Mucosa of rectum (tissue), 2 donors: ENCODE results near the gene CSTF1.
A peak's percentile ranks its signal among the peaks of the same experiment; 100 is the strongest.
"Not testable (repeated sequence)": the region's sequence is repeated elsewhere in the genome, so short reads cannot be mapped to it uniquely, and the experiment has no call there.

Experiments used
- H3K27ac ChIP-seq, 2 donors: one replicate each; pipeline ENCODE4 v1.7.0; 2013; ENCODE audit warnings: inconsistent platforms in 2 of 2, low read depth in 2 of 2, low read length in 2 of 2
- H3K27me3 ChIP-seq, 2 donors: one replicate each; pipeline ENCODE4 v1.7.0; 2013; ENCODE audit warnings: low read length in 2 of 2; ENCODE audit not compliant: control insufficient read depth in 2 of 2, insufficient read depth in 2 of 2
- H3K36me3 ChIP-seq, 2 donors: one replicate each; pipeline ENCODE4 v1.7.0; 2013; ENCODE audit warnings: low read length in 2 of 2; ENCODE audit not compliant: control insufficient read depth in 2 of 2, insufficient read depth in 2 of 2
- H3K4me1 ChIP-seq, 2 donors: one replicate each; pipeline ENCODE4 v1.7.0; 2013; ENCODE audit warnings: low read length in 2 of 2, mild to moderate bottlenecking in 1 of 2; ENCODE audit not compliant: control insufficient read depth in 2 of 2, insufficient read depth in 2 of 2
- H3K4me3 ChIP-seq, 2 donors: one replicate each; pipeline ENCODE4 v1.7.0; 2013; ENCODE audit warnings: low read length in 2 of 2
- H3K9ac ChIP-seq, 2 donors: one replicate each; pipeline ENCODE4 v1.7.0; 2013; ENCODE audit warnings: low read length in 2 of 2, low read depth in 1 of 2, mild to moderate bottlenecking in 1 of 2
- H3K9me3 ChIP-seq, 2 donors: one replicate each; pipeline ENCODE4 v1.7.0; 2013; ENCODE audit warnings: low read length in 2 of 2; ENCODE audit not compliant: control insufficient read depth in 2 of 2
- donor health status: healthy.
- donor health status: Normal muscosa, but diverticular disease.

Gene CSTF1

DNA sequence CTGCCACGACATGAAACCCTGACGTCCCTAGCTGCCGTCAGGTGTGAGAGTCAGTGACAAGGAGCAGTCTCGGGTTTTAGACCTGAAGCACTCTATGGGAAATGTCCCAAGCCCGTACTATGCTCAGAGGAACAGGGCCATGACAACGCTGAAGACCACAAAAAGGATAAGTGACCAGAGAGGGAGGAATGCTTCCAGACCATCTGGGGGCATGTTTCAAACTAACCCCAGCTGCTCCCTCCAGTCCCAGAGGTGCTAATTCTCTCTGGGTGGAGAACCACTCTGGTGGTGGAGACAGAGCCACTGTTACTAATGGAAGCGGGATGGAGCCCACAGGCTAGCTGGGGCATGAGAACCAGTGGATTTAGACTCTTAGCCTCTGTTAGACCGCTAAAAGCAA, 9.1 kb upstream of the CSTF1 start:
- Histone ChIP-seq H3K4me1 (no peaks in the 10 kb centered on the region), H3K27ac (no peak overlapping the region), H3K36me3 (peaks cover 14 to 19% of the 10 kb centered on the region in 2 donors), H3K9me3 (no peaks in the 10 kb centered on the region), H3K9ac (no peak overlapping the region), H3K27me3 (no peaks in the 10 kb centered on the region), H3K4me3 (no peak overlapping the region)

DNA sequence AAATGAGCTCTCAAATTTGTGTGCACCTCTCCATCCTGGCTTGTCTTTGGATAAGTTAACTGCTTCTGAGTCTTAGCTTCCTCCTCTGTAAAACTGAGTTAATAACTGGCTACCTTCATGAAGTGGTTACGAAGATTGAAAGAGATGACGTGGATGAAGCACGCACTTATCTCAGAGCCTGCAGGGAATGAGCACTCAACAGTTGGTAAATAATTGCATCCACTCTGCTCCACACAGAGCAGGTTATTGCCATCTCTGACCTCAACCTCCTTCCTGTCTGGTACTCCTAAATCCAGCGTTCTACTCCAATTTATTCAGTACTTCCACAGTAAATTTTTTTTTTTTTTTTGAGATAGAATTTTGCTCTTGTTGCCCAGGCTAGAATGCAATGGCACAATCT, 7.3 kb upstream of the CSTF1 start:
- H3K4me1 ChIP-seq, result no peaks in the 10 kb centered on the region
- no peak overlapping the region for H3K27ac ChIP-seq
- no peak overlapping the region for H3K4me3 ChIP-seq
- no peak overlapping the region for H3K9ac ChIP-seq
- no peaks in the 10 kb centered on the region for H3K9me3 ChIP-seq
- peaks cover 17% of the 10 kb centered on the region in 2 donors for H3K36me3 ChIP-seq
- no peaks in the 10 kb centered on the region for H3K27me3 ChIP-seq

- Histone ChIP-seq H3K4me1 (peaks cover 4 to 6% of the 10 kb centered on the region in 2 donors), H3K27ac (no peak overlapping the region), H3K4me3 (no peak overlapping the region), H3K9ac (no peak overlapping the region), H3K27me3 (no peaks in the 10 kb centered on the region), H3K36me3 (peaks cover 17% of the 10 kb centered on the region in 2 donors), H3K9me3 (no peaks in the 10 kb centered on the region)
Observed at GRCh38 chr20:56386219-56386618, 6.2 kb upstream of the CSTF1 start.

DNA sequence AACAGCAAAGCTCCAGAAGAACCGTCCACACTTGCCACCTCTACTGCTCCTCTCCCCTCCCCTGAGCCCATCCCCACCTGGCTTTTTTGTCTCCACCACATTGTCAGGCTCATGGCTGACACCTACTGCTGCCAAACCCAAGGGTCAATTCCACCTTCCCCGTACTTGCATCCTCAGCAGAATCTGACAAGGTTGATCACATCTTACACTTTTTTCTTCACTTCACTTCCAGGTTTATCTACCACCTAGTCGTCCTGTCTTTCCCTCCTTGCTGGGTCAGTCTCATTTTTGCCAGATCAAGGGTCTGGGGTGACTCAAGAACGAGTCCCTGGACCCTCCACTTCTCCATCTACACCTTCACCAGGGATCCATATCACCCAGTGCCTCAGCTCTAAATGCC, 3.6 kb upstream of the CSTF1 start:
- H3K27me3 ChIP-seq, result no peaks in the 10 kb centered on the region
- no peaks in the 10 kb centered on the region for H3K9me3 ChIP-seq
- H3K9ac ChIP-seq, result no peak overlapping the region
- H3K4me1 ChIP-seq, result peaks cover 16 to 17% of the 10 kb centered on the region in 2 donors
- H3K4me3 ChIP-seq, result no peak overlapping the region
- no peak overlapping the region for H3K27ac ChIP-seq
- H3K36me3 ChIP-seq, result peaks cover 8 to 17% of the 10 kb centered on the region in 2 donors

GRCh38 chr20:56389807-56390206, 2.6 kb upstream of the CSTF1 start:
- H3K27me3 ChIP-seq, result no peaks in the 10 kb centered on the region
- no peaks in the 10 kb centered on the region for H3K9me3 ChIP-seq
- no peak overlapping the region for H3K27ac ChIP-seq
- no peak overlapping the region for H3K9ac ChIP-seq
- no peak overlapping the region for H3K4me3 ChIP-seq
- peaks cover 17 to 18% of the 10 kb centered on the region in 2 donors for H3K4me1 ChIP-seq
- H3K36me3 ChIP-seq, result peaks cover 7 to 11% of the 10 kb centered on the region in 2 donors

DNA sequence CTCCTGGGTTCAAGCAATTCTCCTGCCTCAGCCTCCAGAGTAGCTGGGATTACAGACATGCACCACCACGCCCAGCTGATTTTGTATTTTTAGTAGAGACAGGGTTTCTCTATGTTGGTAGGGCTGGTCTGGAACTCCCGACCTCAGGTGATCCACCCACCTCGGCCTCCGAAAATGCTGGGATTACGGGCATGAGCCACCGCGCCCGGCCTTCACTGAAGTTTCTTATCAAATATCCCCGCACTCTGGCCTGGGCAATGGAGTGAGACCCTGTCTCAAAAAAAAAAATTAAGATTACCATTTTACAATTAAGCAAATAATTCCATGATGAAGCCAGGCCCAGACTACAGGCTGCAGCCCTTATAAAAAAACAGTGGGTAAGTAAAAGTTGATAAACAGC, 2.0 kb upstream of the CSTF1 start:
- H3K27me3 ChIP-seq, H3K27ac ChIP-seq, H3K9me3 ChIP-seq, H3K9ac ChIP-seq: not testable (repeated sequence)
- H3K4me3 ChIP-seq, result peak overlapping the region in 1 of 2 donors; percentile 99
- H3K4me1 ChIP-seq, result peaks cover 17 to 18% of the 10 kb centered on the region in 2 donors
- H3K36me3 ChIP-seq, result peaks cover 7 to 14% of the 10 kb centered on the region in 2 donors

DNA sequence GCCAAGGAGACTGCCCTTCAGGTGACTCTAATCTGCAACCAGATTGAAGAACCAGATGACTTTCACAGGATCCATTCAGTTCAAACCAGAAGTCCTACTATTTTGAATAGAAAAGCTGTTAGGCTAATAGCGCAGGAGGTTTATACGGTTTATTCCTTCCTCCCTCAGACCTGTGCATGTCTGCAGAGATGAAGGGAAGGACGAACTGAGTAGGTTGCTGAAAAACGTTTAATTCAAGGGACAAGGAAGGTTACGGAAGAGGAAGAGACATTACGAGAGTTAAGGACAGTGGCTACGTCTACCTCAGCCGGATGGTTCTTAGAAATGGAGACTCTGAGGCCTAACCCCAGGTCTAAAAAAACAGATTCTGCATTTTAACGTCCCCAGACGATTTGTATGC, 1.4 kb upstream of the CSTF1 start:
- peaks cover 17 to 18% of the 10 kb centered on the region in 2 donors for H3K4me1 ChIP-seq
- peaks cover 12 to 16% of the 10 kb centered on the region in 2 donors for H3K36me3 ChIP-seq
- no peaks in the 10 kb centered on the region for H3K27me3 ChIP-seq
- no peaks in the 10 kb centered on the region for H3K9me3 ChIP-seq
- H3K27ac ChIP-seq, result peak overlapping the region in 1 of 2 donors; percentile 91
- H3K4me3 ChIP-seq, result peak overlapping the region; percentile 99 to 100
- H3K9ac ChIP-seq, result peak overlapping the region; percentile 64 to 88

DNA sequence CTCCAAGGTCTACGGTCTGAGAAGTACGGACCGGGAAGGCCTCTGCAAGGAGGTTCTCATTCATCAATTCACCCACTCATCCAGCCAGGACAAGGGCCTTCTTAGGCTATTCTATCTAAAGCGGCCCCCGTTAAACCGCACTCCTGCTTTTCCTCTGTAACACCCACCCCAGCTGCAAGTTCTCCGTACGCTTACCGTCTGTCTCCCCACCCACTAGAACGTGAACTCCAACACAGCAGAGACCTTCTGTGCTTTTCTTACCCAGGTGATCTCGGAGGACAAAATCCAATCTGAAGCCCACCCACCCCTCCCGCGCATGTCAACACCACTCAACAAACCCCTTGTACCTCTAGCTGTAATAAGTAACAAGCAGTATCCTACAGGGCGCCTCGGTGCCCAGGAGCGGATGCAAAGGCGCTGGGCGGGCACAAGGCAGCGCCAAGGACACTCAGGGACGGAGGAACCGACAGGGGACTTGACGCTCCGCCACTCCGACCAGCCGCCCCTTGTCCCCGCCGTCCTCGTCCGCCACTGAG, 781 bp upstream of the CSTF1 start:
- H3K36me3 ChIP-seq, result peaks cover 15 to 19% of the 10 kb centered on the region in 2 donors
- peak overlapping the region; percentile 88 to 95 for H3K9ac ChIP-seq
- peaks cover 17 to 18% of the 10 kb centered on the region in 2 donors for H3K4me1 ChIP-seq
- peak overlapping the region; percentile 90 to 91 for H3K27ac ChIP-seq
- peak overlapping the region; percentile 99 to 100 for H3K4me3 ChIP-seq
- H3K9me3 ChIP-seq, result no peaks in the 10 kb centered on the region
- no peaks in the 10 kb centered on the region for H3K27me3 ChIP-seq

- Histone ChIP-seq H3K4me1 (peaks cover 17 to 18% of the 10 kb centered on the region in 2 donors), H3K27me3 (no peaks in the 10 kb centered on the region), H3K27ac (peak overlapping the region; percentile 90 to 91), H3K36me3 (peaks cover 28 to 31% of the 10 kb centered on the region in 2 donors), H3K9me3 (no peaks in the 10 kb centered on the region), H3K9ac (peak overlapping the region; percentile 88 to 95), H3K4me3 (peak overlapping the region; percentile 99 to 100)
Observed at GRCh38 chr20:56392881-56393482, 537 bp downstream of the CSTF1 start.

DNA sequence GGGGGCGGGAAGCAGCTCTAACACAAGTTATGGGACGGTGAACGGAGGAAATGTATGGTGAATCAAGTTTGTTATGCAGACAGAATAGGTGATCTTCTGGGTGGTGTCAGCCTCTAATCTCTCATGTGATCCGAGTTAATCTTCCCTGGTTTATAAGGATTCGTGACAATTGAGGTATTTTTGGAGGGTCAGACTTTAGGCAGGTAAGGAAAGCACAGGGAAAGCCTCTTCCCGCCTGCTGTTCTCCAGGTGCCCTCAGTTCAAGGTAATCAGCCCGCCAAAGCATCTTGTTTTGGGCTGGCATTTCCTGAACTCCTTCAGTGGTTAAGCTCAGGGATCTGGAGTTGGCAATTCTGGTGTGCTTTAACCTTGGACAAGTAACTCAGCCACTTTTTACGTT, 1.2 kb downstream of the CSTF1 start:
- Histone ChIP-seq H3K27me3 (no peaks in the 10 kb centered on the region), H3K4me3 (peak overlapping the region; percentile 99 to 100), H3K4me1 (peaks cover 17 to 18% of the 10 kb centered on the region in 2 donors), H3K36me3 (peaks cover 34 to 37% of the 10 kb centered on the region in 2 donors), H3K9me3 (no peaks in the 10 kb centered on the region), H3K27ac (no peak overlapping the region), H3K9ac (no peak overlapping the region)
